Mucosa of descending colon (tissue), 3 donors: ENCODE data around the gene CELF2. TPM values are rescaled to one million over a fixed set of nuclear protein-coding genes. Genes with fewer than 3 reads are reported as not detected.
A peak's percentile ranks its signal among the peaks of the same experiment; 100 is the strongest.

Experiments
- ATAC-seq: fragments of 200-7000 bp; cut with Tn5 transposase; one replicate; pipeline ENCODE4 v1.9.1; 2020; ENCODE audit warnings: mild to moderate bottlenecking, moderate library complexity
- DNase-seq, 3 donors: peaks; one replicate each; pipeline ENCODE4 v3.0.0-alpha.2; 2020
- H3K36me3 ChIP-seq: fragments of 200-600 bp; one replicate; pipeline ENCODE4 v1.8.0; 2021; ENCODE audit warnings: low read depth, mild to moderate bottlenecking
- H3K4me1 ChIP-seq: fragments of 200-600 bp; one replicate; pipeline ENCODE4 v1.8.0; 2021; ENCODE audit warnings: low read depth, mild to moderate bottlenecking
- H3K4me3 ChIP-seq: fragments of 200-600 bp; one replicate; pipeline ENCODE4 v1.8.0; 2021; ENCODE audit warnings: mild to moderate bottlenecking
- H3K9me3 ChIP-seq: fragments of 200-600 bp; one replicate; pipeline ENCODE4 v1.8.0; 2021; ENCODE audit warnings: mild to moderate bottlenecking
- intact Hi-C, 2 donors: fragments of 100-400 bp; cut with DNase I in 1 of 2; cut with micrococcal nuclease in 1 of 2; formaldehyde crosslinking; loops; one replicate each; pipeline versions ENCODE4 v1.11.0 to v1.11.1; 2022; cut with DNase I, micrococcal nuclease
- total RNA-seq, 3 donors: library from RNA; stranded (reverse); fragmentation: NEBNext Ultra II Directional in 2 of 3; extraction: Animal tissue kit (Norgen Biotek cat#: 25700) in 2 of 3; gene quantifications; one replicate each; pipeline versions ENCODE4 v1.2.1 to v1.2.4, GENCODE V29; 2021 to 2023
- TF ChIP-seq, protein P1 (sequence below): fragments of 200-600 bp; IDR thresholded peaks from one replicate; pipeline ENCODE4 v1.8.0; 2022; ENCODE audit warnings: antibody characterized with exemption, mild to moderate bottlenecking
- donor health status: DM: no; HTN: no; CAD: no; lungs with moderate emphysema.
- donor health status: DM: no; HTN: no; CAD: no.
- donor health status: DM: no; HTN: yes; CAD: no.

The CELF2 gene
- total RNA-seq, 3 donors from 2014 or later, result 31.4 to 56.5 (median 36.1) TPM

DNA sequence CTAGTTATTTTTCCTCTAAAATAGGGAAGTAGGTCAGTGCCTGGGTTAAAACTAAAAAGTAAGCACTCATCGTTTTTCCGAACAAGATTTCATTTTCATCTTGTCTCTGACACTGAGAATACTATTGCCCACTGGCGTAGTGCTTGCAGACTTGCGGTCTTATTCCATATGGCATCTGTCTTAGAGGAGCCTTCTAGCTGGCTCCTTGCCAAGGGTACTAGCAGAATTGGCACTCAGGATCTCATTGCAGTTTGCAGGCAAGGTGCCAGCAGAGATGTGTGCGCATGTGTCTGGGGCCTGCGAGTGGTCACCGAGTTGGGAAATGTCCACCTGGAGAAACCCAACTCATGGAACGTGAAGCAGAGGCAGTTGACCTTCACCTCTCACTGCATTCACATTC lies 143.4 kb downstream of the CELF2 start:
- no peaks in the 10 kb centered on the region for H3K4me1 ChIP-seq
- ATAC-seq, result no peak

DNA sequence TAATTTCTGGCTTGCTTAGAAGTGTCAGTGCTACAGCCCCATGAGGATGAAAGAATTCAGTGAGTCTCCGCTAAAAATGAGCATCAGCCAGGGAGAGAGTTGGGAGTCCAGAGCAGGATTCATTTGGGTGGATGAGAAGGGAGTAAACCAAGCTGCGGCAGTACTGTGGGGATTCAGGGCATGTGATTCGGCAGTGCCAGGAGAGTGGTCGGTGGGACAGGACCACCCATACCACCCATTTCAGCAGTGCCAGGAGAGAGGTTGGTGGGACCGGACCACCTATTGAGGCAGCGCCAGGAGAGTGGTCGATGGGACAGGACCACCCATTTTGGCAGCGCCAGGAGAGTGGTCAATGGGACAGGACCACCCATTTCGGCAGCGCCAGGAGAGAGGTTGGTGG lies 144.2 kb downstream of the CELF2 start:
- Histone ChIP-seq H3K9me3 (no peaks in the 10 kb centered on the region), H3K4me1 (no peaks in the 10 kb centered on the region), H3K4me3 (no peak overlapping the region), H3K36me3 (no peaks in the 10 kb centered on the region)
- ATAC-seq (no peak), DNase-seq (peak in 1 of 3 donors; percentile 52)
- intact Hi-C loops, result no loop called here
- TF ChIP-seq, protein P1, sequence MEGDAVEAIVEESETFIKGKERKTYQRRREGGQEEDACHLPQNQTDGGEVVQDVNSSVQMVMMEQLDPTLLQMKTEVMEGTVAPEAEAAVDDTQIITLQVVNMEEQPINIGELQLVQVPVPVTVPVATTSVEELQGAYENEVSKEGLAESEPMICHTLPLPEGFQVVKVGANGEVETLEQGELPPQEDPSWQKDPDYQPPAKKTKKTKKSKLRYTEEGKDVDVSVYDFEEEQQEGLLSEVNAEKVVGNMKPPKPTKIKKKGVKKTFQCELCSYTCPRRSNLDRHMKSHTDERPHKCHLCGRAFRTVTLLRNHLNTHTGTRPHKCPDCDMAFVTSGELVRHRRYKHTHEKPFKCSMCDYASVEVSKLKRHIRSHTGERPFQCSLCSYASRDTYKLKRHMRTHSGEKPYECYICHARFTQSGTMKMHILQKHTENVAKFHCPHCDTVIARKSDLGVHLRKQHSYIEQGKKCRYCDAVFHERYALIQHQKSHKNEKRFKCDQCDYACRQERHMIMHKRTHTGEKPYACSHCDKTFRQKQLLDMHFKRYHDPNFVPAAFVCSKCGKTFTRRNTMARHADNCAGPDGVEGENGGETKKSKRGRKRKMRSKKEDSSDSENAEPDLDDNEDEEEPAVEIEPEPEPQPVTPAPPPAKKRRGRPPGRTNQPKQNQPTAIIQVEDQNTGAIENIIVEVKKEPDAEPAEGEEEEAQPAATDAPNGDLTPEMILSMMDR, result no peak

More for the DNA sequence above, 143.4 kb downstream of the CELF2 start:
- Histone ChIP-seq H3K9me3 (no peaks in the 10 kb centered on the region), H3K36me3 (no peaks in the 10 kb centered on the region), H3K4me3 (no peak overlapping the region)
- intact Hi-C loops, result no loop called here
- DNase-seq, result no peak
- TF ChIP-seq, protein P1, result no peak

DNA sequence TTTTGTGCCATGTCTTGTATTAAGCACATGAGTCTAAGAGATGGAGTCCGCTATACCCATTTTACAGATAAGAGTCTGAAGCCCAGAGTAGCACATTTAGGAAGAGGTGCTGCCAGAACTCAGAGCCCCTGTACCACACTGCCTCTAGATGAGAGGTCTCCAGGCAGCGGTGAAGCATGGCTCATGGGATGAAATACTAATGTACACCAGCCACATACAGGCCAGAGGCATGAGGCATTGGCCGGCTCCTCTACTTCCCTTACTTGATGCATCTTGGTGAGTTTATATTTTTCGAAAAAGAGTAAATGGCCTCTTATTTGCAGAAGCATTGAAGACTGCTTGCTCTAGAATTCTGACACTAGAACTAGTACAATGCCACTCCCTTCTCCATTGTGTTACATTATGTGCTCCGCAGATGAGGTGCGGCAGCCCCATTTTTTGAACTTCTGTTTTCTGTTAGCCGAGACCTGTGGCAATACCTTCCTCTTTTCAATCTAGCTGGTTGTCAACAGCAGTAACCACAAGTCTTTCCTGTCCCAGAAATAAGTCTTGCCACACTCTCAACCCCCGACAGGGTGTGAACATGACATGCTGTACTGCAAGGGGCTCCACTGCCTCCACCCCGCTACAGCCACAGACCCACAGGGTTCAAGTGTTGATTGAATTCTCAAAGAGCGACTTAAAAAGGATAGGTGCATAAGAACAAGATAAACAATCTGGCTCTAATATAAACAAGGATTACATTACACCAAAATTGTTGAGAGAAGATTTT lies 145.3 kb downstream of the CELF2 start:
- Histone ChIP-seq H3K36me3 (no peaks in the 10 kb centered on the region), H3K9me3 (no peaks in the 10 kb centered on the region), H3K4me1 (no peaks in the 10 kb centered on the region), H3K4me3 (no peak overlapping the region)
- intact Hi-C loops, result no loop called here
- TF ChIP-seq, protein P1, result no peak
- DNase-seq (peak; percentile 47 to 82 (median 65)), ATAC-seq (peak; percentile 76)

DNA sequence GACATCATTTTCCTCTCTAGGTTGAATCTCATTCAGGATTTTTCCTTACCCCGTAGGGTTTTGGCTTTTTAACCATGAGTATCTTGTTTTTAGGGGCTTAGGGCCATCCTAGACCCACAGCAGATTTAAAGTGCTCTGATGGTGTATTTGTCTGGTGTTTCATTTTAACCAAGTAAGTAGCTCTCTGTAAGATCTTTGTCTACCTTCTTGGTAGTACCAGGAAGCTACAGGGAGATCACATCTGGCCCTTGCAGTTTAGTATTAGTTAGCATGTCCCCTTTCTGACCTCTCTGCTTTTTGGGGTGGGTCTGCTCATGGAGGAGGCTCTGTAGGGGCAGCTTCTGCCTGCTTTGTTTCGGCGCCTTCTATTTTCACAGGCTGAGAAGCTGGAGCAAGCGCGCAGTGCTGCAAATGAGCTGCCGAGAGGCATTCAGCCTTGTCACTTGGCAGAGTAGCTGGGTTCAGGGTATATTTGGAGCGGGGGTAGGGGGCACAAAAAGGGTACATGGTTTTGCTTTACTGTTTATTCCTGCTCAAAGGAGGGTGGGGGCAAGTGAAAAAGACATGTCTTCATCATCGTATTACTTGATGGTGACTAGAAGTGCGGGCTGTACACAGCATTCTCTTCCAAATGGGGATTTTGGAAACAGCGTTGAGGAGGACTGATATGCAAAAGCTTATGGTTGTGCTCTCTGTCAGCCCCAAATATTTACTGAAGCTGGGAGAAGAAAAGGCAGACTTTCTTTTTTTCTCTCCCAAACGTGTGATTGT lies 146.3 kb downstream of the CELF2 start:
- DNase-seq (no peak), ATAC-seq (no peak)
- H3K36me3 ChIP-seq, result no peaks in the 10 kb centered on the region
- no peaks in the 10 kb centered on the region for H3K4me1 ChIP-seq
- TF ChIP-seq, protein P1, result no peak
- intact Hi-C loops, result no loop called here
- H3K9me3 ChIP-seq, result no peaks in the 10 kb centered on the region
- no peak overlapping the region for H3K4me3 ChIP-seq

DNA sequence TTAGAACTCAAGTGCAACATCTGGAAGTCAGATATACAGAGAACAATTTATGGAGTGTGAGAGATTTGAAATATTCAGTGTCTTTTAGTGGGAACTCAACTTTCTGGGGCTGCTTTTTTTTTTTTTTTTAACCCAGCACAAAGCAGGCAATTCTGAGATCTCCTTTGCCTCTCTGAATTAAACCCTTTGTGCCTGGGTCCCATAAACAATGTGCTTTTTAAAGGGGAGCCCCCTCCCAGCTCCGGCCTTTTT lies 146.8 kb downstream of the CELF2 start:
- no peak for DNase-seq
- Histone ChIP-seq H3K4me1 (no peaks in the 10 kb centered on the region), H3K9me3 (no peaks in the 10 kb centered on the region), H3K4me3 (no peak overlapping the region), H3K36me3 (no peaks in the 10 kb centered on the region)
- TF ChIP-seq, protein P1, result no peak
- intact Hi-C loops, result no loop called here
- ATAC-seq, result no peak
